Right cardiac atrium (tissue), 5 donors: ENCODE data around the gene RNMT. TPM values are rescaled to one million over a fixed set of nuclear protein-coding genes. Genes with fewer than 3 reads are reported as not detected.
"Not testable (repeated sequence)": the region's sequence is repeated elsewhere in the genome, so short reads cannot be mapped to it uniquely, and the experiment has no call there.

ENCODE experiments used
- ATAC-seq, 2 donors: fragments of 200-7000 bp; cut with Tn5 transposase; one replicate each; pipeline versions ENCODE4 v1.8.0 to v1.9.1; 2020; ENCODE audit warnings: moderate library complexity in 2 of 2, mild to moderate bottlenecking in 1 of 2
- DNase-seq, 3 donors: peaks; one replicate each; pipeline ENCODE4 v3.0.0-alpha.2; 2020
- H3K27ac ChIP-seq: one replicate; pipeline ENCODE4 v1.5.1; 2013; ENCODE audit warnings: mild to moderate bottlenecking, low read length, control low read depth, moderate library complexity
- H3K27me3 ChIP-seq: one replicate; pipeline ENCODE4 v1.6.1; 2013; ENCODE audit not compliant: control insufficient read depth, insufficient read depth
- H3K4me1 ChIP-seq: one replicate; pipeline ENCODE4 v1.6.1; 2013; ENCODE audit warnings: low read length; ENCODE audit not compliant: control insufficient read depth, insufficient read depth
- H3K4me3 ChIP-seq: one replicate; pipeline ENCODE4 v1.5.1; 2013; ENCODE audit warnings: low read length, control low read depth
- H3K9me3 ChIP-seq: one replicate; pipeline ENCODE4 v1.6.1; 2013; ENCODE audit warnings: low read length; ENCODE audit not compliant: control insufficient read depth
- WGBS: extraction: QIAGEN DNeasy Blood & Tissue Kit; methylation state at CpG from one replicate; pipeline ENCODE4 v1.1.7; 2013; 5-methylcytosine and 5-hydroxymethylcytosine counted together
- intact Hi-C, 4 donors: fragments of 100-400 bp; cut with DNase I; formaldehyde crosslinking; loops; one replicate each; pipeline versions ENCODE4 v1.11.0 to v1.14.0; 2022 to 2023
- long read RNA-seq, 4 donors: library from polyadenylated mRNA; unstranded; transcript quantifications; one replicate each; pipeline ENCODE4 v2.0.0, GENCODE V29; 2020 to 2021
- polyA plus RNA-seq: library from polyadenylated mRNA; stranded (reverse); fragments of 200-250 nt; gene quantifications from one replicate; pipeline ENCODE4 v1.2.3, GENCODE V29; 2013
- total RNA-seq, 4 donors: library from RNA; stranded (reverse); fragmentation: NEBNext Ultra II Directional; extraction: Animal tissue kit (Norgen Biotek cat#: 25700); gene quantifications; one replicate each; pipeline ENCODE4 v1.2.1, GENCODE V29; 2021
- donor health status: healthy with polysubstance abuse.
- donor health status: DM: no; HTN: yes; CAD: no.
- donor health status: DM: no; HTN: no; CAD: no.
- donor health status: DM: no; HTN: yes; CAD: no; lungs with severe emphysema.
- donor health status: DM: yes; HTN: yes; CAD: no.

The RNMT gene
- total RNA-seq (10 to 100 TPM; 27.8 to 40.1 (median 34.5) TPM), polyA plus RNA-seq (18.8 TPM)
- long read RNA-seq, donor 1, full-length matches to known transcripts: 8 of 20 reads
- long read RNA-seq, donor 1, partial matches to known transcripts: 7 of 20 reads
- long read RNA-seq, donor 1, other reads (novel, unspliced or antisense): 5 of 20 reads
- long read RNA-seq, donor 2, partial matches to known transcripts: 2 of 7 reads
- long read RNA-seq, donor 2, other reads (novel, unspliced or antisense): 4 of 7 reads
- long read RNA-seq, donor 3, full-length matches to known transcripts: 6 of 26 reads
- long read RNA-seq, donor 3, partial matches to known transcripts: 13 of 26 reads
- long read RNA-seq, donor 3, other reads (novel, unspliced or antisense): 7 of 26 reads
- long read RNA-seq, donor 4, full-length matches to known transcripts: 9 of 12 reads
- long read RNA-seq, donor 4, partial matches to known transcripts: 0 of 12 reads
- long read RNA-seq, donor 4, other reads (novel, unspliced or antisense): 3 of 12 reads

- Histone ChIP-seq H3K4me1 (no peaks in the 10 kb centered on the region), H3K9me3 (no peaks in the 10 kb centered on the region), H3K4me3 (peak within 1 kb of the TSS; percentile 74), H3K27me3 (no peaks in the 10 kb centered on the region), H3K27ac (peak within 1 kb of the TSS; percentile 87)
- intact Hi-C loops: loop anchor here in 2 of 4 donors (10.0 kb wide), 3 partner anchors 92 to 172 kb away; no protein-coding TSS in a partner anchor
- WGBS: under 1% methylated on average over 76 of the region's 76 CpGs
- DNase-seq (peak; percentile 97 to 99 (median 99)), ATAC-seq (peak; percentile 98)
These were observed at the start of gene RNMT, which contains the start of gene FAM210A for GRCh38 chr18:13726232-13726971. RNMT (plus strand) TSS chr18:13726673; CDS start chr18:13731518, 4,845 bp downstream. FAM210A (minus strand) TSS chr18:13726558; CDS start chr18:13682077, 44,481 bp downstream.

GRCh38 chr18:13677350-13677749 lies 49.1 kb upstream of the RNMT start:
- ATAC-seq, H3K27me3 ChIP-seq, H3K27ac ChIP-seq, H3K4me3 ChIP-seq, intact Hi-C loops, H3K4me1 ChIP-seq, H3K9me3 ChIP-seq: not testable (repeated sequence)
- WGBS: 98% methylated on average over 13 of the region's 13 CpGs
- peak in 1 of 3 donors; percentile 26 for DNase-seq

GRCh38 chr18:13680612-13681011 lies 45.9 kb upstream of the RNMT start:
- peak; percentile 33 to 65 (median 59) for DNase-seq
- peaks cover 2% of the 10 kb centered on the region for H3K4me1 ChIP-seq
- ATAC-seq: peak; percentile 68 to 71
- H3K9me3 ChIP-seq: no peaks in the 10 kb centered on the region
- H3K4me3 ChIP-seq: no peak overlapping the region
- intact Hi-C loops: no loop called here
- WGBS: 62% methylated on average over 5 of the region's 5 CpGs
- no peaks in the 10 kb centered on the region for H3K27me3 ChIP-seq
- no peak overlapping the region for H3K27ac ChIP-seq

- DNase-seq (no peak), ATAC-seq (no peak)
- H3K9me3 ChIP-seq: no peaks in the 10 kb centered on the region
- H3K27me3 ChIP-seq: no peaks in the 10 kb centered on the region
- H3K4me1 ChIP-seq: peaks cover 2% of the 10 kb centered on the region
- 87% methylated on average over 6 of the region's 6 CpGs for WGBS
- H3K4me3 ChIP-seq: no peak overlapping the region
- H3K27ac ChIP-seq: no peak overlapping the region
- intact Hi-C loops: no loop called here
These were observed 44.8 kb upstream of the RNMT start for GRCh38 chr18:13681701-13682100.

- peaks cover 5% of the 10 kb centered on the region for H3K4me1 ChIP-seq
- DNase-seq: no peak
- intact Hi-C loops: no loop called here
- H3K27ac ChIP-seq: no peak overlapping the region
- no peak for ATAC-seq
- H3K4me3 ChIP-seq: no peak overlapping the region
- H3K27me3 ChIP-seq: no peaks in the 10 kb centered on the region
- WGBS: 90% methylated on average over 4 of the region's 4 CpGs
- no peaks in the 10 kb centered on the region for H3K9me3 ChIP-seq
These were observed 41.9 kb upstream of the RNMT start for GRCh38 chr18:13684546-13684945.

- Histone ChIP-seq H3K27me3 (no peaks in the 10 kb centered on the region), H3K9me3 (no peaks in the 10 kb centered on the region), H3K27ac (peak overlapping the region; percentile 53), H3K4me1 (peaks cover 3% of the 10 kb centered on the region), H3K4me3 (no peak overlapping the region)
- WGBS: 74% methylated on average over 21 of the region's 21 CpGs
- ATAC-seq (peak; percentile 87 to 91), DNase-seq (peak in 1 of 3 donors; percentile 67)
- intact Hi-C loops: no loop called here
These were observed 38.0 kb upstream of the RNMT start for GRCh38 chr18:13688191-13689136.

- WGBS: 96% methylated on average over 9 of the region's 9 CpGs
- peak in 1 of 3 donors; percentile 23 for DNase-seq
- H3K9me3 ChIP-seq, H3K4me3 ChIP-seq, H3K4me1 ChIP-seq, ATAC-seq, H3K27me3 ChIP-seq, H3K27ac ChIP-seq, intact Hi-C loops: not testable (repeated sequence)
These were observed 36.4 kb upstream of the RNMT start for GRCh38 chr18:13690060-13690459.

- H3K27ac ChIP-seq, H3K9me3 ChIP-seq, H3K4me3 ChIP-seq, DNase-seq, H3K27me3 ChIP-seq, intact Hi-C loops, H3K4me1 ChIP-seq, ATAC-seq: not testable (repeated sequence)
- 97% methylated on average over 5 of the region's 5 CpGs for WGBS
These were observed 31.1 kb upstream of the RNMT start for GRCh38 chr18:13695337-13695736.

- ATAC-seq (no peak), DNase-seq (no peak)
- H3K27me3 ChIP-seq: no peaks in the 10 kb centered on the region
- no peaks in the 10 kb centered on the region for H3K4me1 ChIP-seq
- intact Hi-C loops: no loop called here
- H3K9me3 ChIP-seq: no peaks in the 10 kb centered on the region
- H3K4me3 ChIP-seq: no peak overlapping the region
- H3K27ac ChIP-seq: no peak overlapping the region
- 93% methylated on average over 3 of the region's 3 CpGs for WGBS
These were observed 29.5 kb upstream of the RNMT start for GRCh38 chr18:13696961-13697360.

- intact Hi-C loops: no loop called here
- WGBS: 95% methylated on average over 1 of the region's 1 CpG
- Histone ChIP-seq H3K4me3 (no peak overlapping the region), H3K27ac (no peak overlapping the region), H3K9me3 (no peaks in the 10 kb centered on the region), H3K27me3 (no peaks in the 10 kb centered on the region), H3K4me1 (no peaks in the 10 kb centered on the region)
- ATAC-seq (no peak), DNase-seq (no peak)
These were observed 26.3 kb upstream of the RNMT start for GRCh38 chr18:13700153-13700552.
